Adrenal gland (tissue), 12 donors: Measurements from ENCODE around the gene RCL1. TPM values are rescaled to one million over a fixed set of nuclear protein-coding genes. Genes with fewer than 3 reads are reported as not detected.
A peak's percentile ranks its signal among the peaks of the same experiment; 100 is the strongest.

ENCODE experiments used
- DNase-seq, 7 donors: peaks; one replicate each; pipeline ENCODE4 v3.0.0-alpha.2; 2019 to 2020
- H3K27ac ChIP-seq, 5 donors: fragments of 200-600 bp; sonication (generic) in 4 of 5; 1 replicate in 3 of 5; 2 replicates in 2 of 5; pipeline versions ENCODE4 v1.5.1 to v1.8.0; 2016 to 2020; ENCODE audit warnings: mild to moderate bottlenecking in 1 of 5
- H3K27me3 ChIP-seq: fragments of 200-600 bp; 2 replicates; pipeline ENCODE4 v1.8.0; 2021
- H3K36me3 ChIP-seq, 2 donors: fragments of 200-600 bp; replicated peaks in 1 of 2; 1 replicate in 1 of 2; 2 replicates in 1 of 2; pipeline versions ENCODE4 v1.5.1 to v1.8.0; 2018 to 2022
- H3K4me1 ChIP-seq, 2 donors: fragments of 200-600 bp; replicated peaks in 1 of 2; 1 replicate in 1 of 2; 2 replicates in 1 of 2; pipeline versions ENCODE4 v1.5.1 to v1.8.0; 2018 to 2021
- H3K4me3 ChIP-seq, 4 donors: fragments of 200-600 bp; sonication (generic) in 3 of 4; one replicate each; pipeline ENCODE4 v1.5.1; 2016 to 2018
- H3K9me3 ChIP-seq, 3 donors: fragments of 200-600 bp; sonication (generic) in 1 of 3; replicated peaks in 1 of 3; 1 replicate in 2 of 3; 2 replicates in 1 of 3; pipeline versions ENCODE4 v1.5.1 to v1.8.0; 2016 to 2021
- POLR2A ChIP-seq, 2 donors: fragments of 450-650 bp; IDR thresholded peaks; one replicate each; pipeline ENCODE4 v1.6.1; 2017; ENCODE audit warnings: antibody characterized with exemption in 2 of 2, mild to moderate bottlenecking in 2 of 2, moderate library complexity in 1 of 2
- WGBS, 4 donors: extraction: QIAGEN DNeasy Blood & Tissue Kit in 2 of 4; methylation state at CpG; one replicate each; pipeline versions ENCODE4 v1.1.5 to v1.1.7; 2013 to 2017; 5-methylcytosine and 5-hydroxymethylcytosine counted together
- intact Hi-C, 2 donors: fragments of 100-400 bp; cut with DNase I; formaldehyde crosslinking; loops; one replicate each; pipeline versions ENCODE4 v1.14.1 to v1.15.0; 2022 to 2023
- polyA plus RNA-seq, 3 donors: library from polyadenylated mRNA; stranded (reverse); fragments of 200-250 nt in 2 of 3; fragments of 350-450 nt in 1 of 3; fragmentation: Illumina TruSeq in 1 of 3; extraction: RNeasy Lipid Tissue Mini Kit (QIAGEN cat#74804) in 1 of 3; gene quantifications; one replicate each; pipeline ENCODE4 v1.2.3, GENCODE V29; 2013 to 2014
- total RNA-seq, 9 donors: library from RNA; depleted of rRNA in 4 of 9; stranded (reverse); fragments of >200 nt in 4 of 9; fragments of 120-200 nt in 1 of 9; fragmentation: NEBNext Ultra II Directional in 1 of 9; extraction: Animal tissue kit (Norgen Biotek cat#: 25700) in 1 of 9; gene quantifications; one replicate each; pipeline versions ENCODE4 v1.1.0 to v1.2.4, GENCODE V29; 2013 to 2023
- TF ChIP-seq, protein P1 (sequence below), 6 experiments: fragments of 450-650 bp in 4 of 6; fragments of 200-600 bp in 2 of 6; sonication (generic) in 1 of 6; IDR thresholded peaks; 1 replicate in 5 of 6; 2 replicates in 1 of 6; pipeline versions ENCODE4 v1.5.1 to v1.8.0; 2016 to 2021; ENCODE audit warnings: antibody characterized with exemption in 6 of 6, mild to moderate bottlenecking in 2 of 6, moderate library complexity in 1 of 6
- donor health status: healthy with polysubstance abuse.
- donor health status: Bipolar disorder and iron deficiency.
- donor health status: DM: yes; HTN: yes; CAD: no.
- donor health status: DM: no; HTN: no; CAD: no.
- donor health status: DM: no; HTN: no; CAD: no.
- donor health status: DM: yes; HTN: yes; CAD: no.

RCL1 gene
- total and polyA plus RNA-seq, 12 donors: 15.4 to 33.4 (median 22.6) TPM

- no peaks in the 10 kb centered on the region for H3K9me3 ChIP-seq
- H3K36me3 ChIP-seq: no peaks in the 10 kb centered on the region
- H3K4me3 ChIP-seq: no peak overlapping the region
- H3K4me1 ChIP-seq: no peaks in the 10 kb centered on the region
- intact Hi-C loops: no loop called here
- DNase-seq: peak in 1 of 7 donors; percentile 57
- no peaks in the 10 kb centered on the region for H3K27me3 ChIP-seq
- H3K27ac ChIP-seq: no peak overlapping the region
- TF ChIP-seq POLR2A (IDR thresholded peaks at IDR 0.05): no peak
- TF ChIP-seq, protein P1, sequence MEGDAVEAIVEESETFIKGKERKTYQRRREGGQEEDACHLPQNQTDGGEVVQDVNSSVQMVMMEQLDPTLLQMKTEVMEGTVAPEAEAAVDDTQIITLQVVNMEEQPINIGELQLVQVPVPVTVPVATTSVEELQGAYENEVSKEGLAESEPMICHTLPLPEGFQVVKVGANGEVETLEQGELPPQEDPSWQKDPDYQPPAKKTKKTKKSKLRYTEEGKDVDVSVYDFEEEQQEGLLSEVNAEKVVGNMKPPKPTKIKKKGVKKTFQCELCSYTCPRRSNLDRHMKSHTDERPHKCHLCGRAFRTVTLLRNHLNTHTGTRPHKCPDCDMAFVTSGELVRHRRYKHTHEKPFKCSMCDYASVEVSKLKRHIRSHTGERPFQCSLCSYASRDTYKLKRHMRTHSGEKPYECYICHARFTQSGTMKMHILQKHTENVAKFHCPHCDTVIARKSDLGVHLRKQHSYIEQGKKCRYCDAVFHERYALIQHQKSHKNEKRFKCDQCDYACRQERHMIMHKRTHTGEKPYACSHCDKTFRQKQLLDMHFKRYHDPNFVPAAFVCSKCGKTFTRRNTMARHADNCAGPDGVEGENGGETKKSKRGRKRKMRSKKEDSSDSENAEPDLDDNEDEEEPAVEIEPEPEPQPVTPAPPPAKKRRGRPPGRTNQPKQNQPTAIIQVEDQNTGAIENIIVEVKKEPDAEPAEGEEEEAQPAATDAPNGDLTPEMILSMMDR (IDR thresholded peaks at IDR 0.05): no peak
- WGBS, 4 donors: 82 to 94% (median 91%) methylated on average over 3 of the region's 3 CpGs
These were observed 86.4 kb downstream of the RCL1 start for GRCh38 chr9:4879115-4879558.

DNA sequence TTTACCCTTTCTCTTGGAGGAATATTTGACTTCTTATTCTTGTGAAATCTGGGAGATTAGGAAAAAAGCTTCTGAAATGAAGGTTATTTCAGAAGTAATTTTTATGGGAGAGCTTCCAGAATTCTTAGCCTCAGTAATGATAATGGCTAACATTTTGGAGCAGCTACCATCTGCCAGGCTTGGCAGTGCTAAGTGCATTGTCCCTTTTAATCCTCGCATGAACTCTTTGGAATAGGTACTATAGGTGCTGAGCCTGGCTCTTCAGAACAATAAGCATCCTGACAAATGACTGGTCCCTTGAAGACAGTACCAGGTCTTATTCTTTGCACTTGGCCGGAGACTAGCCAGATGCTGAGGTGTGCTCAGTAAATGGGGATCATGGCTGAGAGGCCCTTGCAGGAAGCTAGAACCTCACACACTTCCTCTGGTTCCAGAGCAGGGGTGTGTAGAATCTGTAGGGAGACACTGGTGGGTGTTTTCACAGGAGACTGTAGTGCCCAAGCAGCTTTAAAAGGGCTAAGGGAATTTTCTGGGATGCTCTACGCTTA, 90.7 kb downstream of the RCL1 start:
- no peak overlapping the region for H3K4me3 ChIP-seq
- TF ChIP-seq POLR2A (IDR thresholded peaks at IDR 0.05): no peak
- TF ChIP-seq, protein P1 (IDR thresholded peaks at IDR 0.05): no peak
- no peaks in the 10 kb centered on the region for H3K36me3 ChIP-seq
- H3K27me3 ChIP-seq: no peaks in the 10 kb centered on the region
- H3K27ac ChIP-seq: no peak overlapping the region
- H3K4me1 ChIP-seq: no peaks in the 10 kb centered on the region
- WGBS, 4 donors: 95 to 100% (median 98%) methylated on average over 3 of the region's 3 CpGs
- intact Hi-C loops: no loop called here
- H3K9me3 ChIP-seq: no peaks in the 10 kb centered on the region
- no peak for DNase-seq

- intact Hi-C loops: no loop called here
- Histone ChIP-seq H3K27ac (no peak overlapping the region), H3K4me3 (no peak overlapping the region), H3K9me3 (no peaks in the 10 kb centered on the region), H3K36me3 (no peaks in the 10 kb centered on the region), H3K4me1 (no peaks in the 10 kb centered on the region), H3K27me3 (no peaks in the 10 kb centered on the region)
- DNase-seq: no peak
- 71 to 80% (median 78%) methylated on average over 6 of the region's 6 CpGs for WGBS, 4 donors
- TF ChIP-seq, protein P1 (IDR thresholded peaks at IDR 0.05): no peak
- TF ChIP-seq POLR2A (IDR thresholded peaks at IDR 0.05): no peak
These were observed 94.0 kb downstream of the RCL1 start for GRCh38 chr9:4886698-4887097.

GRCh38 chr9:4887556-4887955, 94.8 kb downstream of the RCL1 start:
- no peaks in the 10 kb centered on the region for H3K9me3 ChIP-seq
- no peak for DNase-seq
- no peak overlapping the region for H3K27ac ChIP-seq
- WGBS, 4 donors: 57 to 68% (median 58%) methylated on average over 4 of the region's 4 CpGs
- TF ChIP-seq POLR2A (IDR thresholded peaks at IDR 0.05): no peak
- TF ChIP-seq, protein P1 (IDR thresholded peaks at IDR 0.05): no peak
- no peaks in the 10 kb centered on the region for H3K27me3 ChIP-seq
- no peaks in the 10 kb centered on the region for H3K36me3 ChIP-seq
- H3K4me1 ChIP-seq: no peaks in the 10 kb centered on the region
- H3K4me3 ChIP-seq: no peak overlapping the region
- intact Hi-C loops: no loop called here
